Activated T-cell treated with anti-CD3 and anti-CD28 coated beads, Interleukin-2, amount 50 U/mL, for 72 hours (primary cell): Measurements from ENCODE around the gene CISD3. TPM values are rescaled to one million over a fixed set of nuclear protein-coding genes. Genes with fewer than 3 reads are reported as not detected.
"Not testable (repeated sequence)": the region's sequence is repeated elsewhere in the genome, so short reads cannot be mapped to it uniquely, and the experiment has no call there.

Source experiments
- ATAC-seq, 2 donors: fragments of 150-1000 bp; cut with Tn5 transposase; replicated peaks in 1 of 2; 2 replicates each; pipeline ENCODE4 v1.10.0; 2021; ENCODE audit warnings: moderate library complexity in 2 of 2, mild to moderate bottlenecking in 1 of 2
- DNase-seq, 2 donors: peaks; one replicate each; pipeline ENCODE4 v3.0.0; 2021 to 2022; ENCODE audit warnings: mixed read lengths in 1 of 2
- H3K27ac Mint-ChIP-seq: one replicate; pipeline ENCODE4 v1.8.0; 2022; ENCODE audit warnings: mild to moderate bottlenecking, moderate library complexity, mixed read lengths
- H3K27me3 Mint-ChIP-seq: one replicate; pipeline ENCODE4 v1.8.0; 2022; ENCODE audit warnings: low read depth, mixed read lengths
- H3K36me3 Mint-ChIP-seq, 2 donors: one replicate each; pipeline ENCODE4 v1.8.0; 2022; ENCODE audit warnings: mixed read lengths in 2 of 2, mild to moderate bottlenecking in 1 of 2; ENCODE audit not compliant: insufficient read depth in 2 of 2
- H3K4me1 Mint-ChIP-seq: one replicate; pipeline ENCODE4 v1.8.0; 2022; ENCODE audit warnings: low read depth, mixed read lengths
- H3K4me3 Mint-ChIP-seq, 2 donors: one replicate each; pipeline ENCODE4 v1.8.0; 2022; ENCODE audit warnings: mild to moderate bottlenecking in 2 of 2, mixed read lengths in 2 of 2, moderate library complexity in 2 of 2
- H3K9me3 Mint-ChIP-seq, 2 donors: one replicate each; pipeline ENCODE4 v1.8.0; 2022; ENCODE audit warnings: mixed read lengths in 2 of 2
- total RNA-seq, 2 donors: library from RNA; stranded (reverse); gene quantifications; one replicate each; pipeline ENCODE4 v1.2.3, GENCODE V29; 2022

CISD3 gene
- total RNA-seq, 2 donors from 2014 or later: 25.5 to 27.8 TPM

DNA sequence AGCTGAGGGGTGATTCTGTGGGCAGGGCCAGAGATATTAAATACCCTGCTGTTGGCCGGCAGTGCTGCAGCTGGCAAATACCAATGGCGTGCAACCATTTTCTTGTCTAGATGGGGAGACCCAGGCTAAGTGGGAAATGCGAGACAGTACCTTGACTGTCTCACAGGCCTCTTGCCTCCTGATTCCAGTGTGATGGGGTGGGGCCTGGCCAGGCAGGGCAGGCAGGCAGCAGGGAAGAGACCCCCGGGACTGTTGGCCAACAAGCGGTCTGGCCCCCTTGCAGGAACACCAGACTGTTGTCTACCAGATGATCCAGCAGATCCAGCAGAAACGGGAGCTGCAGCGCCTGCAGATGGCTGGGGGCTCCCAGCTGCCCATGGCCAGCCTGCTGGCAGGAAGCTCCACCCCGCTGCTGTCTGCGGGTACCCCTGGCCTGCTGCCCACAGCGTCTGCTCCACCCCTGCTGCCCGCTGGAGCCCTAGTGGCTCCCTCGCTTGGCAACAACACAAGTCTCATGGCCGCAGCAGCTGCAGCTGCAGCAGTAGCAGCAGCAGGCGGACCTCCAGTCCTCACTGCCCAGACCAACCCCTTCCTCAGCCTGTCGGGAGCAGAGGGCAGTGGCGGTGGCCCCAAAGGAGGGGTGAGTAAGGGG is 5.7 kb upstream of the CISD3 start:
- Mint-ChIP-seq H3K4me1 (peaks cover 67% of the 10 kb centered on the region), H3K27me3 (no peaks in the 10 kb centered on the region), H3K27ac (peak overlapping the region; percentile 7), H3K36me3 (peaks cover 5 to 8% of the 10 kb centered on the region in 2 donors), H3K9me3 (peaks cover 0 to 3% of the 10 kb centered on the region in 2 donors), H3K4me3 (no peak overlapping the region)
- DNase-seq (no peak), ATAC-seq (no peak)

GRCh38 chr17:38725066-38725465 is 5.1 kb upstream of the CISD3 start:
- H3K9me3 Mint-ChIP-seq: peaks cover 0 to 3% of the 10 kb centered on the region in 2 donors
- H3K4me1 Mint-ChIP-seq: peaks cover 69% of the 10 kb centered on the region
- no peak overlapping the region for H3K4me3 Mint-ChIP-seq
- DNase-seq: no peak
- H3K27ac Mint-ChIP-seq: no peak overlapping the region
- no peak for ATAC-seq
- H3K36me3 Mint-ChIP-seq: peaks cover 5 to 8% of the 10 kb centered on the region in 2 donors
- no peaks in the 10 kb centered on the region for H3K27me3 Mint-ChIP-seq

GRCh38 chr17:38726145-38726544 is 4.0 kb upstream of the CISD3 start:
- H3K27ac Mint-ChIP-seq: peak overlapping the region; percentile 11
- not testable (repeated sequence) for H3K9me3 Mint-ChIP-seq, DNase-seq, H3K36me3 Mint-ChIP-seq, ATAC-seq, H3K27me3 Mint-ChIP-seq
- H3K4me3 Mint-ChIP-seq: peak overlapping the region; percentile 8 to 34
- H3K4me1 Mint-ChIP-seq: peaks cover 69% of the 10 kb centered on the region

DNA sequence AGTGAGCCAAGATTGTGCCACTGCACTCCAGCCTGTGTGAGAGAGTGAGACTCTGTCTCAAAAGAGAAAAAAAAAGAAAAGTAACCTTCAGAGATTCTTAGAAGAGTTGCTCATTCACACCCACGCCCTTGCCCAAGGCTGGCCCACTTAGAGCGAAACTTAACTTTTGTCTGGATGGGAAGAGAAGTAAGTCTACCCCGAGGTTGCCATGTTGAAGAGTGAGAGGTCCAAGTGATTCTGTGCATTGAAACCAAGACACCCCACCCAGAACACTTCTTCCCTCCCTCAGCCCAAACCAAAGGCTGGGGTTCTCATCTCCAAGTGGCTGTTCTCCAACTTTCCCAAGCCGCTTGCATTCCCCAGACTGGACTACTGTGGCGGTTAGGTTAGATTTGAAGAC is 2.4 kb upstream of the CISD3 start:
- DNase-seq (peak; percentile 82 to 88), ATAC-seq (peak; percentile 61 to 64)
- H3K36me3 Mint-ChIP-seq: peaks cover 4 to 6% of the 10 kb centered on the region in 2 donors
- peak overlapping the region; percentile 90 to 93 for H3K4me3 Mint-ChIP-seq
- no peaks in the 10 kb centered on the region for H3K27me3 Mint-ChIP-seq
- peaks cover 0 to 3% of the 10 kb centered on the region in 2 donors for H3K9me3 Mint-ChIP-seq
- peak overlapping the region; percentile 99 for H3K27ac Mint-ChIP-seq
- H3K4me1 Mint-ChIP-seq: peaks cover 78% of the 10 kb centered on the region

GRCh38 chr17:38728290-38728831 is 1.8 kb upstream of the CISD3 start:
- DNase-seq (peak; percentile 51 to 62), ATAC-seq (peak; percentile 10 to 21)
- H3K4me3 Mint-ChIP-seq: peak overlapping the region; percentile 90 to 93
- H3K9me3 Mint-ChIP-seq: peaks cover 0 to 3% of the 10 kb centered on the region in 2 donors
- peak overlapping the region; percentile 99 for H3K27ac Mint-ChIP-seq
- H3K4me1 Mint-ChIP-seq: peaks cover 78% of the 10 kb centered on the region
- no peaks in the 10 kb centered on the region for H3K27me3 Mint-ChIP-seq
- peaks cover 6% of the 10 kb centered on the region in 2 donors for H3K36me3 Mint-ChIP-seq

DNA sequence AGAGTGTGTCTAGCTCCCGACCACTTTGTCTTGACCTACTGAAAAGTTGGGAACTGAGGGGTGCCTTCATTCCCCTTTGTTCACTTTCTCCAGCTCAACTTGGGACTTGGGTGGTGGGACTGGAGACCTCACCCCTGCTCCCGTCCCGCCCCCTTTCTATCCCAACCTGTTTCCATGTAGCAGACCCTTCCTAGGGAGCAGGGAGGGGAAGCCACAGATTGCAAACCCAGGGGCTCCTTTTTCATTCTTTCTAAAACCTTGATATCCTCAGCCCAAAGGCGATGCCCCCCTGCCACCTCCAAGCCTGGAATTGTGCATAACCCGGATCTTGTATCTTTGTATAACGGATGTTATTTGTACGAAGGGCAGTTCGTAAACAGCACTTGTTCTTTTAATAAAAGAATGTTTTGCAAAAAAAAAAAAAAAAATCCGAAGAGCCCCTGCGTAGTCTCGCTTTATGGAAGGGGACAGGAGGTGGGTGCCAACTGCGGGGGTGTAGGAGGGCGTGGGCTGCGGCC is 714 bp upstream of the CISD3 start:
- Mint-ChIP-seq H3K4me3 (peak overlapping the region; percentile 90 to 93), H3K27ac (peak overlapping the region; percentile 67), H3K36me3 (peaks cover 6% of the 10 kb centered on the region in 2 donors), H3K27me3 (no peaks in the 10 kb centered on the region), H3K4me1 (peaks cover 83% of the 10 kb centered on the region), H3K9me3 (peaks cover 0 to 3% of the 10 kb centered on the region in 2 donors)
- ATAC-seq (no peak), DNase-seq (no peak)

- H3K27me3 Mint-ChIP-seq: no peaks in the 10 kb centered on the region
- ATAC-seq: no peak
- peak overlapping the region; percentile 91 to 100 for H3K4me3 Mint-ChIP-seq
- peak in 1 of 2 donors; percentile 40 for DNase-seq
- peaks cover 6% of the 10 kb centered on the region in 2 donors for H3K36me3 Mint-ChIP-seq
- peaks cover 86% of the 10 kb centered on the region for H3K4me1 Mint-ChIP-seq
- H3K9me3 Mint-ChIP-seq: peaks cover 0 to 3% of the 10 kb centered on the region in 2 donors
- peak overlapping the region; percentile 26 for H3K27ac Mint-ChIP-seq
These were observed 612 bp downstream of the CISD3 start for GRCh38 chr17:38730526-38731379.

- Mint-ChIP-seq H3K27me3 (no peaks in the 10 kb centered on the region), H3K9me3 (peaks cover 0 to 3% of the 10 kb centered on the region in 2 donors), H3K4me3 (peak overlapping the region; percentile 91 to 100), H3K27ac (peak overlapping the region; percentile 20), H3K36me3 (peaks cover 4 to 6% of the 10 kb centered on the region in 2 donors), H3K4me1 (peaks cover 77% of the 10 kb centered on the region)
- DNase-seq: no peak
- no peak for ATAC-seq
These were observed 1.6 kb downstream of the CISD3 start for GRCh38 chr17:38731526-38732294.

GRCh38 chr17:38732376-38733281 is 2.5 kb downstream of the CISD3 start:
- Mint-ChIP-seq H3K27ac (peak overlapping the region; percentile 62), H3K9me3 (peaks cover 0 to 3% of the 10 kb centered on the region in 2 donors), H3K36me3 (peaks cover 4% of the 10 kb centered on the region in 2 donors), H3K4me1 (peaks cover 67% of the 10 kb centered on the region), H3K27me3 (no peaks in the 10 kb centered on the region), H3K4me3 (peak overlapping the region; percentile 91 to 100)
- no peak for DNase-seq
- ATAC-seq: no peak

- no peak for DNase-seq
- Mint-ChIP-seq H3K27me3 (no peaks in the 10 kb centered on the region), H3K4me3 (peak overlapping the region; percentile 43 to 50), H3K36me3 (peaks cover 1% of the 10 kb centered on the region in 2 donors), H3K4me1 (peaks cover 59% of the 10 kb centered on the region), H3K9me3 (no peaks in the 10 kb centered on the region), H3K27ac (peak overlapping the region; percentile 62)
- no peak for ATAC-seq
These were observed 3.3 kb downstream of the CISD3 start for GRCh38 chr17:38733282-38733981.
